Measurements from ENCODE around the gene BCL7C.

BCL7C gene

DNA sequence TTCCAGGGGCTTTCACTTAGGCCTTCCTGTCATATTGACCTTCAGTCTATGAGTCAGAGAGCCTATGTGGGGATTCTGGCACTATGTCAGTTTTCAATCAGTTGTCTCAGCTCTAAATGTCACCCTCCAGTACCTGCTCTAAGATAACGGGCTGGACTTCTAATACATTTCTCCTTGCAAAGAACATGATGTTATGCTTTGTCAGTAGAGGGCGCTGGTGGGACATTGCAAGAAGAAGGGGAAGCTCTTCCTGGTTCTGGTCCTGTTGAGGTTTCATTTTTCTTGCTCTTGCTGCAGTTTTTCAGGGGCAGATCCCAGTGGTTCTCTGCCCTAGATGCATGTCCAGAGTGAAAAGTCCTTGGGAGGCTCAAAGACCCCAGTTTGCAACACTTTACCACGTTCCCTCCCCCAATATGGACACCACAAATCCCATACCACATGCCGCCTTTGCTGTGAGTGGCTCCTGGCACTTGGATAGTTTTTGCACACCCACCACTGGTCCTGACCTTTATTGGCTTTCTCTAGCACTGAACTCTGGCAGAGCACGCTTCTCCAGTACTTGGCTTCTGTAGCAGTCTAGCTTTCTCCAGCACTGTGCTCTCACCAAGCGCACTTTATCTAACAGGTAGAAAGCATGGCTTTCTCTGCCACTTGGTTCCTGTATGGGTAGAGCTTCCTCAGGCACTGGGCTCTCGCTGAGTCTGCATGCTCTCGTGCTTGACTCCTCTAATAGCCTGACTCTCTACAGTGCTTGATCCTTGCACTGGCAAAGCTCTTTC is 49.0 kb downstream of the BCL7C start:
- H3K4me3 ChIP-seq (ENCODE audit: low read length) = no peak overlapping the region

GRCh38 chr16:30844346-30844670 is 49.6 kb downstream of the BCL7C start:
- DNase-seq (ENCODE audit: low read depth) = no peak
- TF ChIP-seq, protein P1, sequence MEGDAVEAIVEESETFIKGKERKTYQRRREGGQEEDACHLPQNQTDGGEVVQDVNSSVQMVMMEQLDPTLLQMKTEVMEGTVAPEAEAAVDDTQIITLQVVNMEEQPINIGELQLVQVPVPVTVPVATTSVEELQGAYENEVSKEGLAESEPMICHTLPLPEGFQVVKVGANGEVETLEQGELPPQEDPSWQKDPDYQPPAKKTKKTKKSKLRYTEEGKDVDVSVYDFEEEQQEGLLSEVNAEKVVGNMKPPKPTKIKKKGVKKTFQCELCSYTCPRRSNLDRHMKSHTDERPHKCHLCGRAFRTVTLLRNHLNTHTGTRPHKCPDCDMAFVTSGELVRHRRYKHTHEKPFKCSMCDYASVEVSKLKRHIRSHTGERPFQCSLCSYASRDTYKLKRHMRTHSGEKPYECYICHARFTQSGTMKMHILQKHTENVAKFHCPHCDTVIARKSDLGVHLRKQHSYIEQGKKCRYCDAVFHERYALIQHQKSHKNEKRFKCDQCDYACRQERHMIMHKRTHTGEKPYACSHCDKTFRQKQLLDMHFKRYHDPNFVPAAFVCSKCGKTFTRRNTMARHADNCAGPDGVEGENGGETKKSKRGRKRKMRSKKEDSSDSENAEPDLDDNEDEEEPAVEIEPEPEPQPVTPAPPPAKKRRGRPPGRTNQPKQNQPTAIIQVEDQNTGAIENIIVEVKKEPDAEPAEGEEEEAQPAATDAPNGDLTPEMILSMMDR (IDR thresholded peaks at IDR 0.05; ENCODE audit: insufficient read depth, low read depth, low read length, missing control alignments) = no peak
- no peak overlapping the region for H3K4me3 ChIP-seq (ENCODE audit: low read length)

More for the DNA sequence above, 49.0 kb downstream of the BCL7C start:
- peak; percentile 93 for DNase-seq (ENCODE audit: low read depth)
- TF ChIP-seq, protein P1 (IDR thresholded peaks at IDR 0.05; ENCODE audit: insufficient read depth, low read depth, low read length, missing control alignments) = peak; percentile 95

GRCh38 chr16:30843501-30843900 is 50.4 kb downstream of the BCL7C start:
- no peak for DNase-seq (ENCODE audit: low read depth)
- TF ChIP-seq, protein P1 (IDR thresholded peaks at IDR 0.05; ENCODE audit: insufficient read depth, low read depth, low read length, missing control alignments) = no peak
- H3K4me3 ChIP-seq (ENCODE audit: low read length) = no peak overlapping the region

GRCh38 chr16:30842971-30843370 is 50.9 kb downstream of the BCL7C start:
- TF ChIP-seq, protein P1 (IDR thresholded peaks at IDR 0.05; ENCODE audit: insufficient read depth, low read depth, low read length, missing control alignments) = no peak
- DNase-seq (ENCODE audit: low read depth) = no peak
- H3K4me3 ChIP-seq (ENCODE audit: low read length) = no peak overlapping the region

DNA sequence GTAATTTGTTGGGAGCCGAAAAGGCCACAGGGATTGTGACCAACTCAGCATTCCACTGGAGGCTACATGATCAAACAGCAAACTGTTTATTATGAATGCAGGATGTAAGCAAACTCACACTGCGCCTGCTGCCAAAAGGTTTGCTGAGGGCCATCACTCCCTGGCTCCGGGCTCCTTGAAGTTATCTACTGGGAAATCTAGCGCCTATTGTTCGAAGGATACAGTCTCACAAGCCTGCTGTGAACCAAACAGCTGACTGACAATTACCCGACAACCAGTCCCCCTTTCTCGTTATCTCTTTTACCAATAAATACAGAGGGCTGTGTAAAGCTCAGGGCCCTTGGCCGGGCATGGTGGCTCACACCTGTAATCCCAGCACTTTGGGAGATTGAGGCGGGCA is 52.5 kb downstream of the BCL7C start:
- H3K4me3 ChIP-seq (ENCODE audit: low read length) = no peak overlapping the region
- DNase-seq (ENCODE audit: low read depth) = no peak
- TF ChIP-seq, protein P1 (IDR thresholded peaks at IDR 0.05; ENCODE audit: insufficient read depth, low read depth, low read length, missing control alignments) = no peak

DNA sequence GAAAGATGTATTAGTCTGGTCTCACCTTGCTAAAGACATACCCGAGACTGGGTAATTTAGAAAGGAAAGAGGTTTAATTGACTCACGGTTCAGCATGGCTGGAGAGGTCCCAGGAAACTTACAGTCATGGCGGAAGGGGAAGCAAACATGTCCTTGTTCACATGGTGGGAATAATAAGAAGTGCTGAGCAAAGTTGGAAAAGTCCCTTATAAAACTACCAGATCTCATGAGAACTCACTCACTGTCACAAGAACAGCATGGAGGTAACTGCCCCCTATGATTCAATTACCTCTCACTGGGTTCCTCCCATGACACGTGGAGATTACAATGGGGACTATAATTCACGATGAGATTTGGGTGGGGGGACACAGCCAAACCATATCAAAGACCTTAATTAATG is 53.3 kb downstream of the BCL7C start:
- DNase-seq (ENCODE audit: low read depth) = no peak
- TF ChIP-seq, protein P1 (IDR thresholded peaks at IDR 0.05; ENCODE audit: insufficient read depth, low read depth, low read length, missing control alignments) = no peak
- H3K4me3 ChIP-seq (ENCODE audit: low read length) = no peak overlapping the region
